NT2/D1 (cell line): ENCODE results near the gene TNFRSF21.

Experiments used
- YY1 ChIP-seq: IDR thresholded peaks from 2 replicates; pipeline ENCODE4 v1.6.1; 2011; ENCODE audit not compliant: insufficient read length, insufficient read depth
- ZNF274 ChIP-seq: IDR thresholded peaks from 2 replicates; pipeline ENCODE4 v1.6.1; 2011; ENCODE audit warnings: mild to moderate bottlenecking, low read depth, low read length

- TF ChIP-seq YY1 (no peak), ZNF274 (no peak)
These were observed 40.2 kb upstream of the TNFRSF21 start for GRCh38 chr6:47349931-47350330.
